ENCODE measurements around the gene FGF22.
"Not testable (repeated sequence)": the region's sequence is repeated elsewhere in the genome, so short reads cannot be mapped to it uniquely, and the experiment has no call there.

The FGF22 gene

GRCh38 chr19:658916-659839, 19.5 kb downstream of the FGF22 start:
- DNase-seq (ENCODE audit: low read depth in 2 of 2): no peak

- no peak for DNase-seq (ENCODE audit: low read depth in 2 of 2)
Observed at GRCh38 chr19:660793-661426, 21.2 kb downstream of the FGF22 start.

GRCh38 chr19:661427-662196, 21.9 kb downstream of the FGF22 start:
- peak in 1 of 2 experiments; percentile 65 for DNase-seq (ENCODE audit: low read depth in 2 of 2)

GRCh38 chr19:662207-662961, 22.7 kb downstream of the FGF22 start:
- DNase-seq (ENCODE audit: low read depth in 2 of 2): peak; percentile 63 to 64

GRCh38 chr19:662962-663681, 23.4 kb downstream of the FGF22 start, which contains the start of gene RNF126:
RNF126 (minus strand) TSS chr19:663214; CDS start chr19:663121, 93 bp downstream.
- peak; percentile 95 to 96 for DNase-seq (ENCODE audit: low read depth in 2 of 2)

- no peak for DNase-seq (ENCODE audit: low read depth in 2 of 2)
Observed at GRCh38 chr19:663682-664117, 24.0 kb downstream of the FGF22 start.

GRCh38 chr19:664913-665443, 25.3 kb downstream of the FGF22 start:
- DNase-seq (ENCODE audit: low read depth in 2 of 2): peak; percentile 69 to 87

GRCh38 chr19:666985-667573, 27.4 kb downstream of the FGF22 start:
- not testable (repeated sequence) for DNase-seq (ENCODE audit: low read depth in 2 of 2)

GRCh38 chr19:668675-669434, 29.2 kb downstream of the FGF22 start:
- DNase-seq (ENCODE audit: low read depth in 2 of 2): not testable (repeated sequence)

GRCh38 chr19:670609-671075, 31.0 kb downstream of the FGF22 start:
- no peak for DNase-seq (ENCODE audit: low read depth in 2 of 2)

- DNase-seq (ENCODE audit: low read depth in 2 of 2): no peak
Observed at GRCh38 chr19:674282-675151, 34.8 kb downstream of the FGF22 start.

- no peak for DNase-seq (ENCODE audit: low read depth in 2 of 2)
Observed at GRCh38 chr19:676007-676338, 36.3 kb downstream of the FGF22 start.

GRCh38 chr19:676339-677105, 36.8 kb downstream of the FGF22 start, which contains the start of gene FSTL3:
FSTL3 (plus strand) TSS chr19:676392; CDS start chr19:676424, 32 bp downstream.
- DNase-seq (ENCODE audit: low read depth in 2 of 2): no peak

- DNase-seq (ENCODE audit: low read depth in 2 of 2): no peak
Observed at GRCh38 chr19:677201-677600, 37.5 kb downstream of the FGF22 start.

GRCh38 chr19:677601-678436, 38.1 kb downstream of the FGF22 start:
- no peak for DNase-seq (ENCODE audit: low read depth in 2 of 2)

GRCh38 chr19:678791-679388, 39.2 kb downstream of the FGF22 start:
- no peak for DNase-seq (ENCODE audit: low read depth in 2 of 2)

Data from stimulated activated CD4-positive, alpha-beta T cell treated with anti-CD3 and anti-CD28 coated beads, Interleukin-12 subunit alpha, Interleukin-12 subunit beta, amount 100 ng/mL, for 24 hours (primary cell).